SKM-1 treated with dmso at 0.1 percent for 144 hours (cell line): ENCODE data around the gene KRT7.

Experiments used
- DNase-seq: peaks from one replicate; lab custom pipeline; 2025; ENCODE audit not compliant: unreplicated experiment; lab: John Stamatoyannopoulos, UW

Gene KRT7

GRCh38 chr12:52211716-52212585 is 21.1 kb upstream of the KRT7 start:
- DNase-seq: no peak

GRCh38 chr12:52212701-52213563 is 20.1 kb upstream of the KRT7 start:
- no peak for DNase-seq

DNA sequence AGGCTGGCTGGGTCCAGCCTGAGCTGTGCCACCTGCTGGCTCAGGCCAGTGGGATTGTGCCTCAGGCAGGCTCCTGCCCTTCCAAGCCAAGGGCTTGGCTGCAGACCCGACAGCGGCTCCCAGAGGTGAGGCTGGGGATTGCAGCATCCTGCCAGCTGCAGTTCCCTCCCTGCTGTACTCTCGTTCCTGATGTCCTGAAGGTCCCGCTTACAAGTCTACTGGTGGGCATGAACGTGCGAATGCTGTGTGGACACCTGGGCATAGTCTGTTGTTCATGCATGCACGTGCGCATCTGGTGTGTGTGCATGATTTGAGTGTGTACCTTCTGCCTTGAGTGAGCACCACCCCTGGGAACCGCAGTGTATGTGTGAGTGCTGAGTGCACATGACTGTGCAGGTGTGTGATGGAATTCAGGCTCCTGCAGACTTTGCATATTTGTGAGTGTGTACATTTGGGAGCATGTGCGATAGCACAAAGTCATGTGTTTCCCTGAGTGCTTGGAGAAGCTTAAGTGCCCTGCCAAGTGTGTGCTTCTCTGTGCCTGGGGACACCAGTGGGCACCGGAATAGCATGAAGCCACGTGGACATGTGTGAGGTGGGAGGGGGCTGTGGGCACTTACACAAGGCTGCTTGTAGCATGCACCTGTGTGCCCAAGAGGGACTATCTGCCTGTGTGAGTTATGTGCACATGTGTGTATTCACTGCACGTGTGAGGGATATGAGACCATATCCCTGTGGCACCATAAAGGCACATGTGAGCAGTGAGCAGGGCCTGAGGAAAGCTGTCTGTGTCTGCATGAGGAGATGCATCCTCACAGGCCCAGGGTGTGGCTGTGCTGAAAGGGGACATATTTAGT is 19.3 kb upstream of the KRT7 start:
- DNase-seq: peak; percentile 19

DNA sequence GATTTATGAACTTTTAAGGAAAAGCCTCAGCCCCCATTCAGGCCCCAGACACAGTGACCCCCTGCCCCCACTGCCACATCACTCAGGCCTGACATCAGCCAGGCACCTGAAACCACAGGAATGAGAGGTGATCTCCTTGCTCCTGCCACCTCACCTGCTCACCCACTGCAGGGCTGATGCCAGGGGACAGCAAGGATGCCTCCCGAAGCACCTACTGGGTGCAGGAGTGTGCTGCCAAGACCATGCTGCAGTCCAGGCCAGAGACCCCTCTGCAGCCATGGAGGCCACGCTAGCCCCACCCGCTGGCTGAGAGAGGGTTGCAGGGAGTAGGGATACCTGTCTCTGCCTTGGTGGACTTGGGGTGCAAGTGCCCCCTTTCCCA is 18.6 kb upstream of the KRT7 start:
- DNase-seq: no peak

DNA sequence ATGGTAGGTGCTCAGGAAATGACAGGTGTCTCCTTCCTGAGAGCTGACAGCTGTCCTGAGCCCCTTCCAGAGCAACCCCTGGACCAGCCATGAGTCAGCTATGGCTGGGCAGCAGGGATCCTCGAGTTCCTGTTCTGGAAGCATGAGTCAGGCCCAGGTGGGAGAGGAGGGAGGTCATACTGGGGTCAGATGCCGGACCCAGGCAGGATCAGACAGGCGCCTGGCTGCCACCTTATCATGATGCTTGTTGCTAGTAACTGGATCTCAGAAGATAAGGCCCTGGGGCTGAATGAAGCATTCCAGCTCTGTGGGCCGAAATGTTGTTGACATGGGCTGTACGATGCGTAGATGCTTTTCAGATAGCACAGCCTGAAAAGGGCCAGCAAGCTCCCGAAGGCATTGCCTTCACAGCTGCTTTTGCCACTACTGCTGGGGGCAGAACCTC is 17.4 kb upstream of the KRT7 start:
- DNase-seq: no peak

DNA sequence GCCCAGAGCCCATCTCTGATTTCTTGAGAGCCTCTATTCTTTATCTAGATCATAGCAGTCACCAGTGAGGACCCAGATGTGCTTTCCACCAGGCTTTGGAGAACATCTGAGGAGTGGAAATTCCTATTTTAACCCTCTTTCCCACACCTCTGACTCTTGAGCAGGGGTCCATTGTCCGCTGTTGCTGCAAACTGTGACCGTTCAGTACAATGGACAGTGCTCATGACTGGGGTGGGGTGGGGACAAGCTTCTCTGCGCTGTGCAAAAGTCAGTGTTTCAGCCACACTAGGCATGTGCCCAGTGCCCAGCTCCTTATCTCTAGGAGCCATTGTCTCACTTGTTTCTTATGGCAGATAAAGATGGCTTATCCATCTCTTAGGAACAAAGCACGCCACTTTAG is 16.9 kb upstream of the KRT7 start:
- no peak for DNase-seq

DNA sequence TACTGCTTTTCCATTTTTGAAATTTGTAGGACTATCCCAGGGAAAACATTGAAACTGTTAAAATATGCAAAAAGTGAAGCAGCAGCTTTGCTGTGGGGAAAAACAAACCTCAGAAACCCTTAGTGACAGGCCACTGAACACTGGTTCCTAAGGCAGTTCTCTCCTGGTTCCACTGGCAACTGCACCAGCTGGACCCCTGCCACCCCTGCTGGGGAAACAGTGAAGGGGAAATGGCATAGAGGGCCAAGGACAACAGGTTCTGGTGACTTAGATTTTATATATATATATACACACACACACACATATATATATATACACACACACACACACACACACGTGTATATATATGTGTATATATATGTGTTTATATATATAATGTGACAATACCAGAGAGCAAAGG is 16.2 kb upstream of the KRT7 start:
- DNase-seq: no peak

DNA sequence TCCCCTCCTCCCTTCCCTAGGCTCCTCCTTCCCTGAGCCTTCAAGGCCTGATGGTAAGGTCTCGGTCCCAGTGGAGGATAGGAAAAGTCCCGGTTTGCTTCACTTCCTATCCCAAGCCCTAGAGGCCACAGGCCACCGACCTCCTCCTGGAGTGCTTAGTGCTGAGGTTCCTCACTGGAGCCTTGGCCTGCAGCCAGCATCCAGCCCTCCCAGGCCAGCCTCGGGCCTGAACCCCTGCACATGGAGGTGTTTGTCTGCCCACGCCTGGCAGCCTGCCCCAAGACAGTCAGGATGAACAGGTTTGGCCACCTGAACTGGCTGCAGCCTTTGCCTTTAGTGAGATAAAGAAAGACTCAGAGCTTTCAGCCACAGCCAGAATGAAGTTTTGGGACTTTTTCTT is 15.8 kb upstream of the KRT7 start:
- no peak for DNase-seq

GRCh38 chr12:52218001-52218400 is 15.0 kb upstream of the KRT7 start:
- DNase-seq: no peak

GRCh38 chr12:52220477-52220876 is 12.6 kb upstream of the KRT7 start:
- DNase-seq: no peak

DNA sequence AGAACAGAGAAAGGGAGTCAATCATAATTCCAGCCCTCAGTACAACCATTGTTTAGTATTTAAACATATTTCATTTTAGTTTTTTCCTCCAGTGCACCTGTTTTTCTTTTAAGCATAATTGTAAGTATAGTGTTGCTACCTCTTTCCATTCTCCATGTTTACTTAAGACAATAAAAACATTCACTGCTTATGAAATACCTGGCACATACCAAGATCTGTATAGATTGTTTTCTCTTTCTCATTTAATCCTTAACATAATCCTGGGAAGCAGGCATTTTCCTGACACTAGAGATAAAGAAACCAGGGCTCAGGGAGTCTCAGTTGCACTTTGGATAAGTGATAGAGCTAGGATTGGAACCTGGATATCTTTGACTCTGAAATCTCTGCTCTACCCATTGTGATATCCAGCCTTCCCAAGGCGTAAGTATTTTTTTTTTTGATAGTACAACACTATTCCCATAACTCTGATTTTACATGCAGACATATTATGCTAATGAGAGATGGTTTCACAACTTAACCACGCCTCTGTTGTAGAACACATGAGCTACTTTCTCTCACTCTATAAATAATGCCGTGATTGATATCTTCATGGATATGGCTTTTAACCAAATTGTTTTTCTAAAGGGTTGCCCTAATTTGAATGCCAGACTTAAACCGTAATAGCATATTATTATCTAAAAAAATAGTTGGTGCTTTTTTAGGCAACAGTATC is 11.8 kb upstream of the KRT7 start:
- DNase-seq: no peak

DNA sequence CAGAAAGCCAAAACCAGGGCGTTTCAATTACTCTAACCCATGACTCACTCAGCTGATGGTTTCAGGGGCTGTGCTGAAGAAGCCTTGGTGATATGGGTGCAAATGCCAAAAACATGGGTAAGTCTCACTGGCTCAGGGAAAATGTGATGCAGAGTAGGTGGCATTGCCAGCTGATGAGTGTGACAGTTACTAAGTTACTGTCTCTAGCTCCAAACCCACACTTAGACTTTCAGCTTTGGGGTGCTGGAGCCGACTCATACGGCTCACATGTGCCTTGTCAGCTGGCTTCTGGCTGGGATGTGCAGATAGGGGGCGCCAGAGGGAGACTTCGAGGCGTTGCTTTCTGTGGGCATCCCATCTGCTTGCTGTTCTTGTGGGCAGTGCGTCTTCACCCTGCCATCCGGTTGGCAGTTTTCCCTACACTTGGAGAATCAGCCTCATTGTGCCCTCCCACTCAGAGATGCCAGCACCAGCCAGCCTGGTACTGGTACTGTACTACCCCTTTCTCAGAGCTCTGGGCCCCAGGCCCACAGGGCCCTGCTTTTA is 11.1 kb upstream of the KRT7 start:
- no peak for DNase-seq

DNA sequence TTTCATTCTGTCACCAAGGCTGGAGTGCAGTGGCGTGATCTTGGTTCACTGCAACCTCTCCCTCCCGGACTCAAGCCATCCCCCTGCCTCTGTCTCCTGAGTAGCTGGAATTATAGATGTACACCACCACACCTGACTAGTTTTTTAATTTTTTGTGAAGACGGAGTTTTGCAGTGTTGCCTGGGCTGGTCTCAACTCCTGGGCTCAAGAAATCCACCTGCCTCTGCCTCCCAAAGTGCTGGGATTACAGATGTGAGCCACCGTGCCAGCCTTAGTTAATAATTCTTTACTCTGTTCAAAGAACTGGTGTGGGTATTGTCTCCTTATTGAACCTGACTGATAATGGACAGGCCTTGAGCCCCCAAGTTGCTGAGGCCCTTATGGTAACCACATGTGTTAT is 10.4 kb upstream of the KRT7 start:
- DNase-seq: no peak

DNA sequence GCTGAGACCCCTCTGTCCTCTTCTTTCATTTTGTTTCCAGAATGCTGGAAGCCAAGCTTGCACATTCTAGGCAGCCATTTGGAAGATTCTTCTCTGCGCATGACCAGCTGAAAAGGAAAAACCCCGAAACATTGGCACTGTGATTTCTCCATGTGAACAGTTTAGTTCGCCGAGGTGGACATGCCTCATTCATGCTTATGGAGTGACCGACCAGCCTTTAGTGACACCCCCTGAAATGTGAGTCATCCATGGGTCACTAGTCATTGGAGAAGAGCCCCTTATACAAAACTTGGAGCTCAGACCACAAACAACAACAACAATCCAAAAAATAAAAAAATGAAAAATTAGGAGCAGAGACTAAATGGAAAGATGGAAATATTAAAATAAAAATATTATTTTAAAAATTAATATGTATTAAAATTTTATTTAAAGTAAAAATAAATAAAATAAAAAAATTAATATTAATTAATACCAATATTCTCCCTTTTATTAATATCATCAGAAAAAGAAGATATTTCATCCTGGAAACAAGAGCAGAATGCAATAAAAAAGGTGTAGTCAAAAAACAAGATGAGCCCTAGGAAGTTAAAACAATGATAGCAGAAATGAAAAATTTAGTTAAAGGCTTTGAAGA is 9.5 kb upstream of the KRT7 start:
- no peak for DNase-seq

DNA sequence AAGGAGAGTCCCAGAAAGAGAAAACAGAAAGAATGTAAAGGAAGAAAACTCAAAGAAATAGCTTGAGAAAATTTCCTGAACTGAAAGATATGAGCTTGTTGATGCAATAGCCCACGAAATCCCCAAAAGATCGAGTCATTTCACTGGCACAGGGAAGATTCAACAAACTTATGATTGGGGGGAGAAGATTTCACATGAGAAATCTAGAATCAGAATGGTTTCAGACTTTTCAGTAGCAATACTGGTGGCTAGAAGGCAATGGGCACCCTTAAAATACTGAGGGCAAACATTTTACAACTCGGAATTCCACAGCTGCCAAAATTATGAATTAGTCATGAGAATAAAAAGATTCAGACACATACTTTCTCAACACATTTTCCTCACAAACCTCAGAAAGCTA is 8.9 kb upstream of the KRT7 start:
- DNase-seq: no peak

- no peak for DNase-seq
These were observed 7.3 kb upstream of the KRT7 start for GRCh38 chr12:52225752-52226151.

- no peak for DNase-seq
These were observed 6.6 kb upstream of the KRT7 start for GRCh38 chr12:52226446-52226845.

DNA sequence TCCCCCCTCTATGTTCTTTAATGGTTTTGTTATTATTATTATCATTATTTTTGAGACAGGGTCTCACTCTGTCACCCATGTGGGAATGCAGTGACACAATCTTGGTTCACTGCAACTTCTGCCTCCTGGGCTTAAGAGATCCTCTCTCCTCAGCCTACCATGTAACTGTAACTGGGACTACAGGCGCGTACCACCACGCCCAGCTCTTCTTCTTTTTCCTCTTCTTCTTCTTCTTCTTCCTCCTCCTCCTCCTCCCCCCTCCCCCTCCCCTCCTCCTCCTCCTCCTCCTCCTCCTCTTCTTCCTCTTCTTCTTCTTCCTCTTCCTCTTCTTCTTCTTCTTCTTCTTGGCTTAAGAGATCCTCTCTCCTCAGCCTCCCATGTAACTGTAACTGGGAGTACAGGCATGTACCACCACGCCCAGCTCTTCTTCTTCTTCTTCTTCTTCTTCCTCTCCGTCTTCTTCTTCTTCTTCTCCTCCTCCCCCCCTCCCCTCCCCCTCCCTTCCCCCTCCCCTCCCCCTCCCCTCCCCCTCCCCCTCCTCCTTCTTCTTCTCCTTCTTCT is 5.4 kb upstream of the KRT7 start:
- no peak for DNase-seq

GRCh38 chr12:52228366-52228765 is 4.7 kb upstream of the KRT7 start:
- DNase-seq: no peak

DNA sequence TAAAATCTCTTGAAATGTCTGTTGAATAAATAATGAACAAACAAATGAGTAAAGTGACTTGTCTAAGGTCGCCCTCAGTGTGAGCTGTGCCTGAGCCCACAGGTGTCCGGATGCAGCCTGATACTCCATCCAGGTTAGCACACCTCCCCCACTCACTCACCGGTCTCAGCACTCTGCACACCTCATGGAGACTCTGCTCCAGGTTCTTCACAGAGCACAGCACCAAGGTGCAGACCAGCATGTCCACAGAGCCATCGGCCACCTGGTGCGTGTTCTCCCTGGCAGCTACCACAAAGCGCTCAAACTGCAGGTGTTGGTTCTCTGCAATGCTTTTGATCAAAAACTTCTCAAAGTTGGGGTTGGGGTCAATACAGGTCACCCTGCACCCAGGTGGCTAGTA is 4.1 kb upstream of the KRT7 start:
- DNase-seq: no peak
